Measurements from ENCODE around the gene DYSF. TPM values are rescaled to one million over a fixed set of nuclear protein-coding genes. Genes with fewer than 3 reads are reported as not detected.

DYSF gene
- total RNA-seq, 1 donor from 2014 or later, result 100 TPM

DNA sequence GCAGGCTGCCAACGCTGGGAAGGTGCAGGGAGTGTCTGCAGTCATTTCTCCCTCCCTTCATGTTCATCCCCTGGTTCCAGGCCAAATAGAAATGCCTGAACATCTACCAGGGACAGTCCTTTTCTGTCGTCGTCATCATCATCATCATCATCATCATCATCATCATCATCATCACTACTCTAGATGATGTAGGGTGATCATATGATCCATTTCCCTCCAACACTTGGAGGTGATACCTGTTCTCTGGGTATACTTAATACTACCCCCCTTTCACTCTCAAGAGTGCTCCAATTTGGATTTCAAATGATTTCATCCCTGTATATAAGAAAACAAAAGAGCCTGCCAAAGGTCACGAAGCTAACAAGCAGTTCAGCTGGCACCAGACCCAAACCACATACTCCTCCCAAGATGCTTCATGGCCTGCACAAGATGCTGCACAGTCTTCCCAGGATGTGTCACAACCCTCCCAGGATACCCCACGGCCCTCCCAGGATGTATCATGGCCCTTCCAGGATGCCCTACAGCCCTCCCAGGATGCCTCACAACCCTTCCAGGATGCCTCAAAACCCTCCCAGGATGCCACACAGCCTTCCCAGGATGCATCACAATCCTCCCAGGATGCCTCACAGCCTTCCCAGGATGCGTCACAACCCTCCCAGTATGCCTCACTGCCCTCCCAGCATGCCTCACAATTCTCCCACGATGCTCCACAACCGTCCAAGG, 257.9 kb downstream of the DYSF start:
- DNase-seq, result no peak

DNA sequence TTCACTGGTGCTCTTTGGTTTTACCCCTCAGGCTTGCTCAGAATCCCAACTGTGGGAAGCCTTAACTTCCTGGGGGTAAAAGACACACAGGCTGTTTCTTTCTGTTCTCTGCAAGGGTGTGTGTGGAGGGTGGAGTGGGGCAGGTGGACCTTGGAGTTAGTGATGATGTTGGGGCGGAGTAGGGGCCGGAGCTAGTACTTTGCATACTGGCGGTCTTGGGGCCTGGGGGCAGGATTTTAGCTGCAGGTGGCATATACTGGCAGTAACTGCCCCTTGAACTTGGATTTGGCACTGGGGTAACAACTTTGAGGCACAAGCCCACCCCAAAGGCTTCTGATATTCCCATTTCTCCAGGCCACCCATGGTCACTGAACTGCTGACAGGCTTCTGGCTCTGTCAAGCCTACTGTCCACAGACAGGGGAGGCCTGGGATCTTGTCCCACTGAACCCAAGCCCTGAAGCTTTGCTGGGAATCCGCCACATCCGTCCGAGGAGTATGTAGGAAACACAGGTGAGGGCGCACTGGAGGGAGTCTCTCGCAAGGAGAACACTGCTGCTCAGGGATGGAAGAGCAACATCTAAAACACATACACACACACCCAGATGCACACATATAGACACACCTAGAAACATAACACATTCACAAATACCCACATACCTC, 258.9 kb downstream of the DYSF start:
- no peak for DNase-seq

DNA sequence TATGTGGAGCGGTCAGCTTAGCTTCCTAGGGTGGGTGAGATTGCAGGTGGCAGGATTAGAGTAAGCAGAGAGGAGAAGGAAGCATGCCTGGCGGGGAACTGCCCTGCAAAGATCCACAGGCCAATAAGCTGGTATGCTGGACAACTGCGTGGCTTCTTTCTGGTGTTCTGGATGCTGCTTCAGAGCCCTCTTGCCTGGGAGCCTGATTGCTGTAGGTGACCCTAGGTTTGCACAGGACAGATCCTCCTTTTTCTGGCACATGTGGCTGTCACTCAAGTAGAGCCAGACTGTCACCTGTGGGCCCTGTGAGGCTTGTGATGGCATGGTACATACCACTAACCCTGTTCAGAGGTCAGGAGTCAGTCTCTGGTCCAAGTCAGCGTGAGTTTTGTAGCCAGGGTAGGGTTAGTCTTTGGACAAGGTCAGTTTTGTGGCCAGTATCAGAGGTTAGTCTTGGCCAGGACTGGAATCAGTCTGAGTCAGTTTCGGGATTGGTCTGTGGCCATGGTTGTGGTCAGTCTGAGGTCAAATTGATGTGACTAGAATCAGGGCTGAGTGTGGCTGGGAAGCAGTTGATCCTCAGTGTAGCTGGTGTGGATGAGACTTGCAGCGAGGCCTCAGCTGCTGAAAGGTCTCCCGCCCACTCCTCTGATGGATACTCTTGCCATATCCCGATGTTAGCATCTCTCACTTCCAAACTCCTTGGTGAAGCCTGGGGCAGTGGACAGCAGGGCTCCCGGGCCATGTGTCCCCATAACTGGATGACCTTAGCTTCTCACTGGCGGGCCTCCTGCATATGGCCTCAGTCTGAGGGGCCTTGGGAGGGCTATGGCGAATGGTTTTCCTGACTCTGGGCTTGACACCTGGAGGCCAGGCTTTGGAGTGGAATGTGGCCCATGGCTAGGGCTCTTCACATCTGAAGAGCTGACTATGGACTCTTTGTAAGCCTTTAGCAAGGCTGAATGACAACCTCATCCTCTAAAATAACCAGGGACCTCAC, 260.5 kb downstream of the DYSF start:
- DNase-seq, result no peak

DNA sequence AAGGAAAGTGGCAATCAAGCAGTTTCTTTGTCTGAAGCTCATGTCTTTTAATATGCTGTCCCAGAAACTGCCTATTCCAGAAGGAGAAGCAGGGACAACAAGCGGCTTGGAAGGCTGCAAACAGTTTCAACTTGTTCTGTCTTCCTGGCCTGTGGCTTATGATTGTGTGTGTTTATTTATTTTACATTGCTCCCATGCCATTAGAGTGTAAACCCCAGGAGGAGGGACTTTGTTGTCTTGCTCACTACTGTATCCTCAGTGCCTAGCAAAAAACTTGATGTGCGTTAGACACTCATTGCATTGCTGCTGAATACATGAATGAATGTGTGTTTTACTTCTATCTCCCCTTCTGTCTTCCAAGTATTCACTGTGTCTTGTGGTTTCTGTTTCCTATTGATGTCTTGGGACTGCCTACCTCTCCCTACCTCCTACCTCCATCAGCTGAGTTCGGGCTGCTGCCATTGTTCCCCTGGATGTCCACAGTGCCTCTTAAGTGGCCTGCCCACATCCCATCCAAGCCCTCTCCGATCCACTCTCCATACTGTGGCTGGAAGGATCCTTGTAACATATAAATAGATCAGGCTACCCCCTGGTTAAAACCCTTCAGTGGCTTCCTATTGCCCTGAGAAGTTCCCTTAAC, 261.4 kb downstream of the DYSF start:
- DNase-seq, result no peak

DNA sequence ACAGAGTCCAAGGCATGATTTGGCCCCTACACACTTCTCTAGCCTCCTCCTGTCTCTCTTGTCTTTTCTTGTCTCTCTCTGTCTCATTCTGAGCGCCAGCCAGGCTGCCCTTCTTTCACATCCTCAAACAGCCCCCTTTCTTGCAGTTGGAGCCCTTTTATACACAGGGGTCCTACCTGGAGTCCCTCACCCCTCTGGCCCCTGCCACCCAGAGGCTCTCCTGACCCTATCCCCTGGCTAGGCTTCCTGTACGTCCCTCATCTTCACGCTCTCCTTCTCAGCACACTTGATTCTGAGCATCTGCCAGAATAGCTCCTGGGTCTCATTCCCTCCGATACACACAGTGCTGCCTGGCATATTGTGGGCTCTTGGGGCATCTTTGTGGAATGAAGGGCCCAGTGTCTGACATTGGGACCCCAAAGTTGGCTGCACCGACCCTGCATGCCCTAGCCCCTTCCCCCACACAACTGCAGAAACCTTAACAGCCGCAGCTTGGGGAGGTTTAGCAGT, 261.9 kb downstream of the DYSF start:
- no peak for DNase-seq

GRCh38 chr2:71715951-71716696, 262.8 kb downstream of the DYSF start:
- DNase-seq, result no peak

- DNase-seq, result peak; percentile 78
Observed at GRCh38 chr2:71716697-71717624, 263.6 kb downstream of the DYSF start.

- no peak for DNase-seq
Observed at GRCh38 chr2:71718686-71719085, 265.3 kb downstream of the DYSF start.

DNA sequence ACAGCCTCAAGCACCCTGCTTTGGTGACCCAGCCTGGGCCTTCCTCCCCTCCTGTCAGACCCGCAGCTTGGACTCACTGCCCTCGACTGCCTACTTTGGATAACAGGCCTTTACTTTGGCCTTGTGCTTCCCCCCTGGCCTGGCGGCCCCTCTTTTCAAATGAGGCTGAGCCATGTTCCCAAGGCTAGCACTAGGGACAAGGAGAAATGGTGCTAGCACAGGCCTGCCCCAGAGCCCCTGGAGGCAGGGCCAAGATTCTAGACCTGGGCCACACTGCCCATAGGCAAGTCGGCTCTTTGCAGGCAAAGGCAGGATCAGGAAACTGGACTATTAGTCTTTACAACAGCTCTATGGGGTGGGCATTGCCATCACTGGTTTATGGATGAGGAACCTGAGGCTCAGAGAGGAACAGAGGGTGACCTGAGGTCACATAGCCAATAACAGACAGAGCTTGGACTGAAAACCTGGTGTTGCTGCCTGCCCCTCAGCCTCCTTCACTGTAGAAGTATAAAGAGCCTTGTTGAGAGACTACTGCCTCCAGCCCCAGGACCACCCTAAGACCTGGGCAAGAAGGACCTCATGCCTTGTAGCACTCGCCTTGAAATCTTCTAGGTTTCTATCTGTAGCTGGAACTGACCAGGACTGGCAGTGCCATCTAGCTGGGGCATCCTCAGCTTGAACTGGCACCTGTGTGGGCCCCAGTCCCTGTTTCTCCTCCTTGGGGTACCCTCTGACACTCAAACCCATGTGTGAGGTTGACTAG, 266.3 kb downstream of the DYSF start:
- DNase-seq, result no peak

DNA sequence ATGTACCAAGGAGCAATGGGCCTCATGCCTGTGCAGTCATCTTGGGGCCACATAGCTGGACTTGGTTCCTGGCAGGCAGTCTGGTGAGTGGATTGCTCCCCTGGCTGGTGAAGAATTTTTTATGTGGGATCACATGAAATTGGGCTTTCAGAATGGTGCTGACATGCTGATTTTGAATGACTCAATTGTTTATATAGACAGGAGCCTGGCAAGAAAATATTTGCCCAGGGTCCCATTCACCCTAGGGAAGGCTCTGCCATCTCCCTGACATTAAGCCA, 266.9 kb downstream of the DYSF start:
- DNase-seq, result no peak

DNA sequence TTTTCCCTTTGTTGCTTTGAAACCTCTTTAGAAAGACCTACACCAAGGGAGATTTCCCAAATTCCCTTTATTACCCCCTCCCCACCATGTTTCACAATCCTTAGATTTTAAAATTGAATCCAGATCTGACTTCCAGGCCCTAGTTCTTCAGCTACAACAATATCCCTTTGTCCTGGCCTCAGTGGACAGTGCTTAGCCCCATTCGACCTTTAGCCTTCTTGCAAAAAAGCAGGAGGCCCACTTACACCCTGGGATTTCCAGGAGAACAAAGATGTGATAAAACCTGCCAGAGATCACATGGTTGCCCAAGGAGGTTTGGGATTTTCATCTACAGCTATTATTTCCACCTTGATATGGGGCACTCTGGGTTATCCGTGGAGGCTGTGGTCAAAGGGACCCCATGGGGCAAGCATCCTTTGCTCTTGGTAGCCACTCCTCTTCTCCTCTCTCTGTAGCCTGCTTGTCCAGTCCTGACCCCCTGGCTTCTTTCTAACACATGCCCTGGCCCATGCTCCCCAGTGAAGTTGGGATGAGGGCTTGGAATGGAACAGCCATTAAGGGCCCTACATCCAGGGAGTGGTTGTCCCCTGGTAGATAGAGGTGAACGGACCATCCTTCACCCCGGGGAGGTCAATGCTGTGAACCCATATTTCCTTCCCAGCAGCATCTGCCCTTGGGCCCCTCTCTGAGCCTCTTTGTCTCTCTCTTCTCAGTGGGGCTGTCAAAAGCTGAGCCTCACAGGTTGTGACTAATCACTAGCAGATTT, 267.4 kb downstream of the DYSF start:
- no peak for DNase-seq

DNA sequence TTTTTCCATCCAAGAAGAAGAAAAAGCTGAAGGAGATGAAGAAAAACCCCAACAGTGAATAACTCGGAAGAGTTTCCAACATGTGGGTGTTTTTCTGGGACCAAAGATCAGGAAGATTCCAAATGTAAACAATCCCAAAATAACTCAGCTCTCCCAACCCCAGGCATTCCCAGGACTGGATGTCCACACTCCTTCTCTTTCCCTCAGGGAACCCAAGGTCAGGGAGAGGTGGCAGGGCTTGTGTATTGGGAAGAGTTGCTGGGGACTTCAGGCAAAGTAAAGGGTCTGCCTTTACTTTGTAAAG, 268.0 kb downstream of the DYSF start:
- DNase-seq, result no peak

DNA sequence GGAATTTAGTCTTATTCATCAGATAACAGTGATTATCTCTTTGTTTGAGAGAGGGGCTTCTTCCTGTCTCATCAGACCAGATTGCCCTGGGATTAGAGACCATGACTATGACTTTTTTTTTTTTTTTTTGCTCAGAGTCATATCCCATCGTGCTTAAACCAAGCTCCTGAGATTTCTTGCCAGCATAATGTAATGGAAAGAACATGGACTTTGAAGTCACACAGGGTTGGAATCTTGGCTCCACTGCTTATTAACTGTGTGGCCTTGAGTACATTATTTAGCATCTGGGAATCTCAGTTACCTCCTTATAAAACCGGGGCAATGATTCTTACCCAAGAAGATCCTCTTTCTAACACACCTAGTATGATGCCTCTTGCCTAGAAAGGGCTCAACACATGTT, 268.3 kb downstream of the DYSF start:
- DNase-seq, result no peak

- no peak for DNase-seq
Observed at GRCh38 chr2:71722286-71722685, 268.9 kb downstream of the DYSF start.

DNA sequence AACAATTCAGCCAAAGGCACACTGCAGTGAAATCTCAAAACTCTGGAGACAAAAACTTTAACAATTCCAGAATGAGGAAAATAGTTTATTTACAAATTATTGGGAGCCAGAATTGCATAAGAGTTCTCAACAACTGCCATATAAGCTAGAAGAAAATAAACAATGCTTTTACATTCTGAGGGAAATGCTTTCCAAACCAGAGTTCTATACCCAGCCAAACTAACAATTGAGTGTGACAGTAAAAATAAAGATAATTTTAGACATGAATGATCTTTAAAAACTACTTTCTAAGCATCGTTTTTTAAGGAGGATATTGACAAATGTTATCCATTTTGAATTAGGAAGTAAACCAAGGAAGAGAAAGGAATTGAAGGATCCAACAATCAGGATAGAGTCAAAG, 271.4 kb downstream of the DYSF start:
- no peak for DNase-seq

DNA sequence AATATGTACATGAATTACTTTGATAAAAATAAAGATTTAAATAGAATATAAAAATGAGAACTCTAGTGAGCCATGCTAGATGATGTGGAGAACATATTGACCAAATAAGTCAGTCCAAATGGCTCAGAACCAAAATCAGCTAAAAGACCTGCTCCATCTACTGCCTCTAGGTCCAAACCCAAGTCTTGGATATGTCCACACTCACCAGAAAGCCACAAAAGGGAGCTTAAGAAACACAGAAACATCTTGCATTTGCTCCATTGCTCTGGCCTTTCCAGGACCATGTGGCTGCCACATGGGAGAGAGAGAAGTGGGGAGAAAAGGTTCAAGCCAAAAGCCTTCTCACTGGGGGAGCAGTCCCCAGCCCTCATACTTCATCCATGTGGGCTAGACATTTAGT, 272.5 kb downstream of the DYSF start:
- DNase-seq, result no peak

GRCh38 chr2:71727562-71727961, 274.2 kb downstream of the DYSF start:
- DNase-seq, result no peak

DNA sequence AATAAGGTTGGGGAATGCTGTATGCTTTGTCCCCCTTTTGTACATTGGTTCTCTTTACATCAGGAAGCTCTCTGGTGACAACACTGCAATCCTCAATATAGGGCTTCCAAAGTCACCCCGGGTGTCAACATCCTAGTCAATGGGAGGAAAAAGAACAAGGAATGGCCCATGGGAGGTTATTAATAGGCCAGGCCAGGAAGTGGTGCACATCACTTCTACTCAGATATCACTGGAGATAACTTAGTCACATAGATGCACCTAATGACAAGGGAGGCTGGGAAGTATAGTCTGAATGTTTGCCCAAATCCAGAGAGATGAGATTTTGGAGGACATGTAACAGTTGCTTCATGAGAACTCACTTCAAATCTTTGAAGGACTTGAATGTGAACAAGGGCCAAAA, 274.7 kb downstream of the DYSF start:
- DNase-seq, result no peak

DNA sequence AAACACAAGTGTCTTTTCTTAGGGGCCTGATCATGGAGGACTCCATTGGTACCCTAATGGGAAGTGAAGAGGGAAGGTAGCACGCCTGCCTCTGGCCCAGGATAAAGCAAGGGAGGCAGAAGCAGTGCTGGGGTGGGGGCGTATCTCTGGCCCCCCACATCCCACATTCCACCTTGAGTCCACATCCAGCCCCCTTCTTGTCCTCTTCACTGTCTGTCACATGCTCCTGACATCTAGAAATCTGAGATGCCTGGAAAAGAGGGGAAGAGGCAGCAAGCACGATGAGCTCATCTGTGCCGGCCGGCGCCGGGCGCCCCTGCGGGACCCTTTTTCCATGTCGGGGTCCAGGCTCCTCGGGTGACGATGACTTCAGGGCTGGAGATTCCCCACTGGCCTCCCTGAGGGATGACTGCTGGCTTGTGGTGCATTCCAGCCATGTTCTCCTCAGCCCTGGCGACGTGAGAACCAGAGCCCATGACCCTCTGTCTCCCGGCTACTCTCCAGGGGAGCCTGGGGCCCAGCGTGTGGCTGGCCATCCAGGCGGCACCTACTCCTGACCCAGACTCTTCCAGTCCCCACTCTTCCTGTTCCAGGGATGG, 277.5 kb downstream of the DYSF start:
- DNase-seq, result no peak
